Measurements from ENCODE around the gene SSBP2.

DNA sequence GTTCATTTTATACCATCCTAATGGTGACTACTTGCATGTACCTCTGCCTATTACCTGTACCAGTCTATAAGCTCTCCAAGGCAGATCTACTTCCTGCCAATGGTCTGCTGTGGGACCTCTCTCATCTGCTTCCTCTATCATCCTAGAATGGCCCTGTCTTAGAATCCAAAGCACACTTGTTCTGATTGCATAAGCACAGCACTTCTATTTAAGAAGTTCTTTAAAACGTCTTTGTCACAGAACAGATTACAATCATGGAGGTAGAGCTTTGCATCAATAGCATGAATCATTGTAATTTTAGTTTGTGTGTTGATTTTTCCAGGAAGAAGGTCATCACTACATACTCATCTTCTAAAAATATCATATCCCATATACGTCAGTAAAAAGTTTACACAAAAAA, 225.2 kb downstream of the SSBP2 start:
- TF ChIP-seq YY1 (IDR thresholded peaks at IDR 0.05; ENCODE audit: extremely low read depth, insufficient replicate concordance, low read depth, low read length) (no peak), EZH2 (IDR thresholded peaks at IDR 0.05) (no peak), POLR2AphosphoS5 (IDR thresholded peaks at IDR 0.05; ENCODE audit: low read depth, low read length) (no peak), POLR2A (IDR thresholded peaks at IDR 0.05; ENCODE audit: borderline replicate concordance, extremely low read depth, insufficient read depth, insufficient read length) (no peak), EZH2phosphoT487 (IDR thresholded peaks at IDR 0.05; ENCODE audit: borderline replicate concordance) (no peak), JUND (IDR thresholded peaks at IDR 0.05) (no peak), ZBTB33 (IDR thresholded peaks at IDR 0.05; ENCODE audit: extremely low read depth, insufficient replicate concordance, low read length) (no peak), SIN3A (IDR thresholded peaks at IDR 0.05; ENCODE audit: low read depth) (no peak)
- TF ChIP-seq, protein P1, sequence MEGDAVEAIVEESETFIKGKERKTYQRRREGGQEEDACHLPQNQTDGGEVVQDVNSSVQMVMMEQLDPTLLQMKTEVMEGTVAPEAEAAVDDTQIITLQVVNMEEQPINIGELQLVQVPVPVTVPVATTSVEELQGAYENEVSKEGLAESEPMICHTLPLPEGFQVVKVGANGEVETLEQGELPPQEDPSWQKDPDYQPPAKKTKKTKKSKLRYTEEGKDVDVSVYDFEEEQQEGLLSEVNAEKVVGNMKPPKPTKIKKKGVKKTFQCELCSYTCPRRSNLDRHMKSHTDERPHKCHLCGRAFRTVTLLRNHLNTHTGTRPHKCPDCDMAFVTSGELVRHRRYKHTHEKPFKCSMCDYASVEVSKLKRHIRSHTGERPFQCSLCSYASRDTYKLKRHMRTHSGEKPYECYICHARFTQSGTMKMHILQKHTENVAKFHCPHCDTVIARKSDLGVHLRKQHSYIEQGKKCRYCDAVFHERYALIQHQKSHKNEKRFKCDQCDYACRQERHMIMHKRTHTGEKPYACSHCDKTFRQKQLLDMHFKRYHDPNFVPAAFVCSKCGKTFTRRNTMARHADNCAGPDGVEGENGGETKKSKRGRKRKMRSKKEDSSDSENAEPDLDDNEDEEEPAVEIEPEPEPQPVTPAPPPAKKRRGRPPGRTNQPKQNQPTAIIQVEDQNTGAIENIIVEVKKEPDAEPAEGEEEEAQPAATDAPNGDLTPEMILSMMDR (IDR thresholded peaks at IDR 0.05 in 2 of 3, conservative IDR thresholded peaks at IDR 0.05 in 1 of 3; ENCODE audit: borderline replicate concordance in 1 of 3, insufficient read depth in 1 of 3, low read depth in 2 of 3, low read length in 2 of 3) = no peak
- TF ChIP-seq, protein P2, sequence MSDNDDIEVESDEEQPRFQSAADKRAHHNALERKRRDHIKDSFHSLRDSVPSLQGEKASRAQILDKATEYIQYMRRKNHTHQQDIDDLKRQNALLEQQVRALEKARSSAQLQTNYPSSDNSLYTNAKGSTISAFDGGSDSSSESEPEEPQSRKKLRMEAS (IDR thresholded peaks at IDR 0.05) = no peak

Measured in HCT116 (cell line).